HG02981 (cell line): ENCODE data around the gene MEMO1.

Source experiments
- ATAC-seq: cut with Tn5 transposase; IDR thresholded peaks from one replicate; pipeline ENCODE4 v1.9.1; 2021; ENCODE audit warnings: mild to moderate bottlenecking, moderate library complexity; ENCODE audit not compliant: unreplicated experiment

Gene MEMO1

GRCh38 chr2:31835450-31835849 is 175.4 kb downstream of the MEMO1 start:
- ATAC-seq = no peak

- ATAC-seq = no peak
These were observed 178.4 kb downstream of the MEMO1 start for GRCh38 chr2:31832363-31832762.

GRCh38 chr2:31831585-31831984 is 179.2 kb downstream of the MEMO1 start:
- ATAC-seq = no peak

- no peak for ATAC-seq
These were observed 181.9 kb downstream of the MEMO1 start for GRCh38 chr2:31828891-31829290.

DNA sequence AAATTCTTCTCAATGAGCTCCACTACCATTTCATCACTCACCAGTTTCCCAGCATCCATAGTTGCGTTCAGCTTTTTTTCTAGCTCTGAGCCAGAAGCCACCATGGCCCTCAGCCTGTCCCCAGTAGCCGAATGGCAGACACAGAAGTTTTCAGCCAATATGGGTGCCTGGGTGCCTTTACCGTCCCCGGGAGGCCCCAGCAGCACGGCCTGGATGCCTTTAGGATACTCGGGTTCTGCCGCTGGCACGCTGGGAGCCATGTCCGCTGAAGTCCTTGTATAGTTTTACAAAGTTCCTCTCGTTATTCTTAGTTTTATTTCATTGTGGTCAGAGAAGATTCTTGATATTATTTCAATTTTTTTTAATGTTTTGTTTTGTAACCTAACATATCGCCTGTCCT is 187.2 kb downstream of the MEMO1 start:
- ATAC-seq = no peak

DNA sequence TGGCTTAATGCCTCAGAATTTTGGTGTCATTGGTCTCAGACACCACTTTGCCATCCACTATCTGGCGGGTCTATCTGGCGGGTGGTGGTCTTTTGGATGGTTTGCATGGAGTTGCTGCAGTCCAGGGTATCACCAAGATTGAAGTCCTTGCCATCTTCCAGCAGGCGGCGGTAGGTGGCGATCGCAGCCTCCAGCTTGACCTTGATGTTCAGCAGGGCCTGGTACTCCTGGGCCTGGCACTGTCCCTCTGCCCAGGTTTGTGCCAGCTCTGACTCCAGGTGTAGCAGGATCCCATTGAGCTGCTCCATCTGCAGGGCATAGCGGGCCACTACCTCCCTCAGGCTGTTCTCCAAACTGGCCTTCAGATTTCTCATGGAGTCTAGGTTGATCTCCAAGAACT is 188.2 kb downstream of the MEMO1 start:
- ATAC-seq = no peak
